Keratinocyte (primary cell): Measurements from ENCODE around the gene CDC14A. TPM values are rescaled to one million over a fixed set of nuclear protein-coding genes. Genes with fewer than 3 reads are reported as not detected.

ENCODE experiments used
- DNase-seq: peaks from one replicate; pipeline ENCODE4 v3.0.0-alpha.2; 2011; ENCODE audit warnings: low read depth, missing footprints, low spot score
- FAIRE-seq: peaks from 2 replicates; lab custom pipeline; 2011; peaks lifted over from hg19 to GRCh38; lab: Jason Lieb, UNC
- H2AFZ ChIP-seq: 2 replicates; pipeline ENCODE4 v1.6.0; 2012; ENCODE audit warnings: low read length, control low read depth, inconsistent platforms; ENCODE audit not compliant: control insufficient read depth
- H3K27ac ChIP-seq: 2 replicates; pipeline ENCODE4 v1.5.1; 2011; ENCODE audit warnings: low read length; ENCODE audit not compliant: control insufficient read depth, insufficient read depth
- H3K27me3 ChIP-seq: 3 replicates; pipeline ENCODE4 v1.6.0; 2011; ENCODE audit warnings: low read length; ENCODE audit not compliant: control insufficient read depth, insufficient read depth; ENCODE audit errors: extremely low read depth
- H3K36me3 ChIP-seq, 2 experiments: 2 replicates in 1 of 2; 3 replicates in 1 of 2; pipeline ENCODE4 v1.5.1; 2011; ENCODE audit warnings: low read length in 2 of 2, mild to moderate bottlenecking in 1 of 2; ENCODE audit not compliant: control insufficient read depth in 2 of 2, insufficient read depth in 2 of 2; ENCODE audit errors: extremely low read depth in 1 of 2
- H3K4me1 ChIP-seq: 3 replicates; pipeline ENCODE4 v1.5.1; 2011; ENCODE audit warnings: low read length; ENCODE audit not compliant: control insufficient read depth, insufficient read depth; ENCODE audit errors: extremely low read depth
- H3K4me2 ChIP-seq: 3 replicates; pipeline ENCODE4 v1.6.0; 2011; ENCODE audit warnings: low read depth, low read length; ENCODE audit not compliant: control insufficient read depth, insufficient read depth; ENCODE audit errors: extremely low read depth
- H3K4me3 ChIP-seq, 3 experiments: fragments of 200-600 bp in 1 of 3; sonication (generic) in 1 of 3; 2 replicates in 2 of 3; 3 replicates in 1 of 3; pipeline ENCODE4 v1.5.1; 2011 to 2016; ENCODE audit warnings: low read length in 3 of 3, mild to moderate bottlenecking in 3 of 3, control low read depth in 2 of 3, inconsistent platforms in 1 of 3, low read depth in 1 of 3, mixed read lengths in 1 of 3, mixed run types in 1 of 3, moderate library complexity in 1 of 3; ENCODE audit not compliant: control insufficient read depth in 2 of 3, insufficient read depth in 2 of 3; ENCODE audit errors: extremely low read depth in 1 of 3
- H3K79me2 ChIP-seq: 2 replicates; pipeline ENCODE4 v1.6.0; 2012; ENCODE audit warnings: low read length; ENCODE audit not compliant: control insufficient read depth, insufficient read depth
- H3K9ac ChIP-seq: 3 replicates; pipeline ENCODE4 v1.6.0; 2011; ENCODE audit warnings: low read length; ENCODE audit not compliant: control insufficient read depth, insufficient read depth; ENCODE audit errors: extremely low read depth
- H3K9me1 ChIP-seq: 3 replicates; pipeline ENCODE4 v1.6.0; 2011; ENCODE audit warnings: low read length; ENCODE audit not compliant: control insufficient read depth, insufficient read depth; ENCODE audit errors: extremely low read depth
- H3K9me3 ChIP-seq: 2 replicates; pipeline ENCODE4 v1.5.1; 2012; ENCODE audit warnings: low read depth, low read length; ENCODE audit not compliant: control insufficient read depth
- H4K20me1 ChIP-seq: 3 replicates; pipeline ENCODE4 v1.6.0; 2011; ENCODE audit warnings: low read length; ENCODE audit not compliant: control insufficient read depth, insufficient read depth; ENCODE audit errors: extremely low read depth
- CTCF ChIP-seq, 3 experiments: IDR thresholded peaks in 1 of 3; conservative IDR thresholded peaks in 1 of 3; optimal IDR thresholded peaks in 1 of 3; 2 replicates in 2 of 3; 3 replicates in 1 of 3; pipeline versions ENCODE3 to v1.5.1; 2011; ENCODE audit warnings: low read length in 3 of 3, mild to moderate bottlenecking in 3 of 3, moderate library complexity in 2 of 3, control low read depth in 1 of 3, inconsistent platforms in 1 of 3; ENCODE audit not compliant: insufficient read depth in 2 of 3; ENCODE audit errors: extremely low read depth in 1 of 3
- EZH2 ChIP-seq: IDR thresholded peaks from one replicate; pipeline ENCODE4 v1.6.1; 2012; ENCODE audit warnings: inconsistent platforms, mild to moderate bottlenecking, low read length, moderate library complexity
- dilution Hi-C: fragments of 300-500 bp; cut with MboI; formaldehyde crosslinking; loops from one replicate; pipeline ENCODE4 v1.7.0; 2020; ENCODE audit warnings: low sequenced_read_pairs; ENCODE audit not compliant: extremely low pct_ligation_motif_present
- polyA plus RNA-seq, 5 experiments: library from polyadenylated mRNA; depleted of rRNA in 3 of 5; stranded (reverse) in 3 of 5; stranded (forward) in 1 of 5; unstranded in 1 of 5; fragments of >200 nt; gene quantifications; 1 replicate in 1 of 5; 2 replicates in 3 of 5; 3 replicates in 1 of 5; pipeline versions ENCODE4 v1.2.1 to v1.2.3, GENCODE V29; 2011 to 2012; ENCODE audit warnings: missing spikeins in 2 of 5, low read depth in 1 of 5, low replicate concordance in 1 of 5

The CDC14A gene
- polyA plus RNA-seq, 1 donor (not counting 4 experiments of a cell fraction or from before 2014, with no cell fraction given) = 2.2 TPM

- DNase-seq (no peak), FAIRE-seq (no peak)
- no peaks in the 10 kb centered on the region for H3K36me3 ChIP-seq
- TF ChIP-seq CTCF (optimal IDR thresholded peaks at IDR 0.05 in 1 of 3, IDR thresholded peaks at IDR 0.05 in 1 of 3, conservative IDR thresholded peaks at IDR 0.05 in 1 of 3; ENCODE audit: extremely low read depth in 1 of 3, insufficient read depth in 2 of 3, low read length in 3 of 3) = no peak
- TF ChIP-seq EZH2 = no peak
- no peak overlapping the region for H2AFZ ChIP-seq
- dilution Hi-C loops = no loop called here
- no peak overlapping the region for H3K4me2 ChIP-seq
- H3K9me3 ChIP-seq = no peaks in the 10 kb centered on the region
- no peaks in the 10 kb centered on the region for H3K79me2 ChIP-seq
- no peaks in the 10 kb centered on the region for H3K4me1 ChIP-seq
- H3K9me1 ChIP-seq = no peaks in the 10 kb centered on the region
- no peak overlapping the region for H3K9ac ChIP-seq
- no peaks in the 10 kb centered on the region for H3K27me3 ChIP-seq
- H4K20me1 ChIP-seq = no peaks in the 10 kb centered on the region
- H3K4me3 ChIP-seq = no peak overlapping the region
- no peak overlapping the region for H3K27ac ChIP-seq
These were observed 214.8 kb downstream of the CDC14A start for GRCh38 chr1:100567062-100567461.

Other genes with a start within 250 kb of the CDC14A start
- 1.0 to 2.5 TPM (median 1.3 TPM) in 3 replicates for gene SASS6, start 219.6 kb upstream of the CDC14A start, polyA plus RNA-seq
- gene TRMT13, start 219.3 kb upstream of the CDC14A start, polyA plus RNA-seq = 6.4 to 15.3 TPM (median 9.5 TPM) in 3 replicates
- 0.17 to 0.88 TPM (median 0.57 TPM) in 3 replicates for gene LRRC39, start 174.2 kb upstream of the CDC14A start, polyA plus RNA-seq
- gene DBT, start 102.7 kb upstream of the CDC14A start, polyA plus RNA-seq = 7.4 to 16.3 TPM (median 11.3 TPM) in 3 replicates
- 31.6 to 52.0 TPM (median 33.6 TPM) in 3 replicates for gene RTCA, start 86.3 kb upstream of the CDC14A start, polyA plus RNA-seq
- gene GPR88, start 185.6 kb downstream of the CDC14A start, polyA plus RNA-seq = not detected in 3 replicates